Panc1 (cell line): ENCODE measurements around the gene CNEP1R1.

Source experiments
- SIN3A ChIP-seq: IDR thresholded peaks from 2 replicates; pipeline ENCODE4 v1.6.1; 2012; ENCODE audit warnings: low read depth, mild to moderate bottlenecking, low read length, moderate library complexity, borderline replicate concordance; ENCODE audit not compliant: insufficient read depth
- TCF7L2 ChIP-seq: IDR thresholded peaks from 2 replicates; pipeline ENCODE4 v1.6.1; 2011; ENCODE audit warnings: mild to moderate bottlenecking, low read depth, low read length, inconsistent platforms
- TF ChIP-seq, protein P1 (sequence below): fragments of 450-650 bp; IDR thresholded peaks from 2 replicates; pipeline ENCODE4 v1.5.1; 2017; ENCODE audit warnings: mild to moderate bottlenecking
- TF ChIP-seq, protein P2 (sequence below), 2 experiments: IDR thresholded peaks; 2 replicates each; pipeline ENCODE4 v1.6.1; 2011 to 2012; ENCODE audit warnings: low read depth in 2 of 2, control low read depth in 1 of 2, low read length in 1 of 2, mild to moderate bottlenecking in 1 of 2, moderate library complexity in 1 of 2; ENCODE audit not compliant: insufficient read depth in 1 of 2

DNA sequence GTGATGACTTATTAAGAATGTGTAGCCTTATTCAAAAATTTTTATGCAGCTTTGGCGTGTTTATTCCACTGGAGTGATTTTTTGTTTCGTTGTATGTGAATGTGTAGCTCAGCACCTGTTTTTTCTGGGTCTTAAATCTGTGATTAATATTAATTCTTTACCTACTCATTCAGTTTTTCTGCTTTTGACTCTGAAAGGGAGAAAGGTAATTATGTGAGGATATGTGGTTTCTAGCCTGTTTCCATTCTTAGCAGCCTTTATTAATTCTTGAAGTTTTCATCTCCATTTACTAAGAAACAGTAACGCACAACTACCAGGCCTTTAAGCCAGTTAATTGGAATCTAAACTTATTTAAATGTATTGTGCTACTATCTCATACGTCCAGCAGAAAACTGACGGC, 47.7 kb downstream of the CNEP1R1 start:
- TF ChIP-seq, protein P1, sequence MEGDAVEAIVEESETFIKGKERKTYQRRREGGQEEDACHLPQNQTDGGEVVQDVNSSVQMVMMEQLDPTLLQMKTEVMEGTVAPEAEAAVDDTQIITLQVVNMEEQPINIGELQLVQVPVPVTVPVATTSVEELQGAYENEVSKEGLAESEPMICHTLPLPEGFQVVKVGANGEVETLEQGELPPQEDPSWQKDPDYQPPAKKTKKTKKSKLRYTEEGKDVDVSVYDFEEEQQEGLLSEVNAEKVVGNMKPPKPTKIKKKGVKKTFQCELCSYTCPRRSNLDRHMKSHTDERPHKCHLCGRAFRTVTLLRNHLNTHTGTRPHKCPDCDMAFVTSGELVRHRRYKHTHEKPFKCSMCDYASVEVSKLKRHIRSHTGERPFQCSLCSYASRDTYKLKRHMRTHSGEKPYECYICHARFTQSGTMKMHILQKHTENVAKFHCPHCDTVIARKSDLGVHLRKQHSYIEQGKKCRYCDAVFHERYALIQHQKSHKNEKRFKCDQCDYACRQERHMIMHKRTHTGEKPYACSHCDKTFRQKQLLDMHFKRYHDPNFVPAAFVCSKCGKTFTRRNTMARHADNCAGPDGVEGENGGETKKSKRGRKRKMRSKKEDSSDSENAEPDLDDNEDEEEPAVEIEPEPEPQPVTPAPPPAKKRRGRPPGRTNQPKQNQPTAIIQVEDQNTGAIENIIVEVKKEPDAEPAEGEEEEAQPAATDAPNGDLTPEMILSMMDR = no peak
- TF ChIP-seq, protein P2, sequence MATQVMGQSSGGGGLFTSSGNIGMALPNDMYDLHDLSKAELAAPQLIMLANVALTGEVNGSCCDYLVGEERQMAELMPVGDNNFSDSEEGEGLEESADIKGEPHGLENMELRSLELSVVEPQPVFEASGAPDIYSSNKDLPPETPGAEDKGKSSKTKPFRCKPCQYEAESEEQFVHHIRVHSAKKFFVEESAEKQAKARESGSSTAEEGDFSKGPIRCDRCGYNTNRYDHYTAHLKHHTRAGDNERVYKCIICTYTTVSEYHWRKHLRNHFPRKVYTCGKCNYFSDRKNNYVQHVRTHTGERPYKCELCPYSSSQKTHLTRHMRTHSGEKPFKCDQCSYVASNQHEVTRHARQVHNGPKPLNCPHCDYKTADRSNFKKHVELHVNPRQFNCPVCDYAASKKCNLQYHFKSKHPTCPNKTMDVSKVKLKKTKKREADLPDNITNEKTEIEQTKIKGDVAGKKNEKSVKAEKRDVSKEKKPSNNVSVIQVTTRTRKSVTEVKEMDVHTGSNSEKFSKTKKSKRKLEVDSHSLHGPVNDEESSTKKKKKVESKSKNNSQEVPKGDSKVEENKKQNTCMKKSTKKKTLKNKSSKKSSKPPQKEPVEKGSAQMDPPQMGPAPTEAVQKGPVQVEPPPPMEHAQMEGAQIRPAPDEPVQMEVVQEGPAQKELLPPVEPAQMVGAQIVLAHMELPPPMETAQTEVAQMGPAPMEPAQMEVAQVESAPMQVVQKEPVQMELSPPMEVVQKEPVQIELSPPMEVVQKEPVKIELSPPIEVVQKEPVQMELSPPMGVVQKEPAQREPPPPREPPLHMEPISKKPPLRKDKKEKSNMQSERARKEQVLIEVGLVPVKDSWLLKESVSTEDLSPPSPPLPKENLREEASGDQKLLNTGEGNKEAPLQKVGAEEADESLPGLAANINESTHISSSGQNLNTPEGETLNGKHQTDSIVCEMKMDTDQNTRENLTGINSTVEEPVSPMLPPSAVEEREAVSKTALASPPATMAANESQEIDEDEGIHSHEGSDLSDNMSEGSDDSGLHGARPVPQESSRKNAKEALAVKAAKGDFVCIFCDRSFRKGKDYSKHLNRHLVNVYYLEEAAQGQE (IDR thresholded peaks at IDR 0.05; ENCODE audit: insufficient read depth in 1 of 2, low read depth in 2 of 2, low read length in 1 of 2) = no peak
- TF ChIP-seq SIN3A (no peak), TCF7L2 (no peak)
